HCT116 (cell line): ENCODE measurements around the gene PTCD1. TPM values are rescaled to one million over a fixed set of nuclear protein-coding genes. Genes with fewer than 3 reads are reported as not detected.

Experiments
- ATAC-seq: fragments of 200-7000 bp; cut with Tn5 transposase; 2 replicates; pipeline ENCODE4 v1.9.1; 2020; ENCODE audit warnings: mild to moderate bottlenecking, moderate library complexity
- BruUV-seq: library from RNA; stranded (reverse); fragments of 400-500 nt; replicated peaks from 2 replicates; lab custom pipeline; 2021; lab: Mats Ljungman, UMichigan
- CTCF ChIA-PET: fragments of 300-600 bp; sonication (Branson Sonifier 250); formaldehyde crosslinking; loops from one replicate; lab custom pipeline; 2021; ENCODE audit warnings: antibody characterized with exemption; lab: Charles Lee
- POLR2A ChIA-PET: fragments of 300-600, 350-600 bp; sonication (Branson Sonifier 250); formaldehyde crosslinking; loops from one replicate; lab custom pipeline; 2021; ENCODE audit warnings: antibody characterized with exemption; lab: Charles Lee
- RAD21 ChIA-PET, 2 experiments: fragments of 300-600 bp; sonication (Branson Sonifier 250); formaldehyde crosslinking; loops; one replicate each; lab custom pipeline; 2023; ENCODE audit warnings: low total read pairs in 2 of 2; ENCODE audit not compliant: uncharacterized antibody in 2 of 2, unreplicated experiment in 2 of 2, low non-redundant PET in 1 of 2; lab: Charles Lee
- DNase-seq: peaks from one replicate; pipeline ENCODE4 v3.0.0-alpha.2; 2010; ENCODE audit warnings: low read depth, low spot score
- H2AFZ ChIP-seq: fragments of 200-600 bp; shearing (Covaris generic), sonication (generic); 2 replicates; pipeline ENCODE4 v1.6.1; 2017; ENCODE audit warnings: low read depth, mixed run types, mixed read lengths, antibody characterized with exemption, low read length; ENCODE audit not compliant: poor library complexity, severe bottlenecking
- H3K27ac ChIP-seq: 2 replicates; pipeline ENCODE4 v1.5.1; 2012; ENCODE audit warnings: low read depth, low read length
- H3K27me3 ChIP-seq: fragments of 200-600 bp; sonication (generic); 2 replicates; pipeline ENCODE4 v1.6.1; 2016; ENCODE audit warnings: mixed run types, low read length, mixed read lengths; ENCODE audit not compliant: insufficient read depth
- H3K36me3 ChIP-seq, 2 experiments: fragments of 200-500 bp in 1 of 2; fragments of 200-600 bp in 1 of 2; sonication (Bioruptor generic) in 1 of 2; sonication (generic) in 1 of 2; 2 replicates each; pipeline versions ENCODE4 v1.5.1 to v1.6.1; 2014 to 2016; ENCODE audit warnings: low read length in 2 of 2, inconsistent platforms in 1 of 2, mixed read lengths in 1 of 2, mixed run types in 1 of 2; ENCODE audit not compliant: insufficient read depth in 2 of 2, control insufficient read depth in 1 of 2
- H3K4me1 ChIP-seq, 2 experiments: fragments of 200-600 bp in 1 of 2; sonication (generic) in 1 of 2; 2 replicates each; pipeline versions ENCODE4 v1.5.1 to v1.6.1; 2012 to 2017; ENCODE audit warnings: low read length in 2 of 2, inconsistent platforms in 1 of 2, mild to moderate bottlenecking in 1 of 2, mixed read lengths in 1 of 2, mixed run types in 1 of 2, moderate library complexity in 1 of 2; ENCODE audit not compliant: insufficient read depth in 2 of 2, control insufficient read depth in 1 of 2
- H3K4me2 ChIP-seq: fragments of 200-600 bp; sonication (generic); 2 replicates; pipeline ENCODE4 v1.6.1; 2017; ENCODE audit warnings: mixed run types, low read length, mixed read lengths
- H3K4me3 ChIP-seq, 2 experiments: fragments of 200-600 bp in 1 of 2; sonication (generic) in 1 of 2; replicated peaks in 1 of 2; 2 replicates each; pipeline ENCODE4 v1.5.1; 2011 to 2016; ENCODE audit warnings: low read length in 2 of 2, control low read depth in 1 of 2, low read depth in 1 of 2, mild to moderate bottlenecking in 1 of 2, mixed read lengths in 1 of 2, mixed run types in 1 of 2
- H3K79me2 ChIP-seq: fragments of 200-600 bp; sonication (generic); 2 replicates; pipeline ENCODE4 v1.6.1; 2017; ENCODE audit warnings: mild to moderate bottlenecking, mixed run types, low read length, moderate library complexity, mixed read lengths; ENCODE audit not compliant: insufficient read depth
- H3K9ac ChIP-seq: fragments of 200-600 bp; sonication (generic); 2 replicates; pipeline ENCODE4 v1.6.1; 2016; ENCODE audit warnings: low read length, mixed read lengths
- H3K9me2 ChIP-seq: fragments of 200-600 bp; sonication (generic), shearing (Covaris generic); 2 replicates; pipeline ENCODE4 v1.6.1; 2017; ENCODE audit warnings: mixed run types, mild to moderate bottlenecking, moderate library complexity; ENCODE audit not compliant: insufficient read depth
- H3K9me3 ChIP-seq, 2 experiments: fragments of 200-500 bp in 1 of 2; fragments of 200-600 bp in 1 of 2; sonication (Bioruptor generic) in 1 of 2; sonication (generic) in 1 of 2; 2 replicates each; pipeline ENCODE4 v1.6.1; 2014 to 2017; ENCODE audit warnings: low read length in 2 of 2, mixed read lengths in 2 of 2, inconsistent platforms in 1 of 2, low read depth in 1 of 2, mild to moderate bottlenecking in 1 of 2, mixed run types in 1 of 2, moderate library complexity in 1 of 2; ENCODE audit not compliant: control insufficient read depth in 1 of 2, insufficient read depth in 1 of 2
- H4K20me1 ChIP-seq: fragments of 200-600 bp; sonication (generic), shearing (Covaris generic); 2 replicates; pipeline ENCODE4 v1.6.1; 2017; ENCODE audit warnings: mixed run types, mild to moderate bottlenecking, moderate library complexity; ENCODE audit not compliant: insufficient read depth
- ATF3 ChIP-seq: IDR thresholded peaks from 2 replicates; pipeline ENCODE4 v1.6.1; 2012
- CBX3 ChIP-seq: IDR thresholded peaks from 2 replicates; pipeline ENCODE4 v1.6.1; 2012; ENCODE audit warnings: low read depth
- CEBPB ChIP-seq: IDR thresholded peaks from 2 replicates; pipeline ENCODE4 v1.6.1; 2012; ENCODE audit warnings: low read depth
- CTCF ChIP-seq, 3 experiments: fragments of 200-600 bp in 1 of 3; sonication (generic) in 1 of 3; IDR thresholded peaks in 2 of 3; conservative IDR thresholded peaks in 1 of 3; 2 replicates each; pipeline ENCODE4 v1.5.1; 2012 to 2017; ENCODE audit warnings: low read depth in 2 of 3, low read length in 2 of 3, antibody characterized with exemption in 1 of 3, borderline replicate concordance in 1 of 3, control low read depth in 1 of 3, mild to moderate bottlenecking in 1 of 3, mixed read lengths in 1 of 3, mixed run types in 1 of 3, moderate library complexity in 1 of 3; ENCODE audit not compliant: insufficient read depth in 1 of 3
- EGR1 ChIP-seq: IDR thresholded peaks from 2 replicates; pipeline ENCODE4 v1.6.1; 2012; ENCODE audit warnings: low read depth
- ELF1 ChIP-seq: IDR thresholded peaks from 2 replicates; pipeline ENCODE4 v1.6.1; 2012; ENCODE audit warnings: low read depth, borderline replicate concordance
- EZH2 ChIP-seq: fragments of 200-600 bp; sonication (generic); IDR thresholded peaks from 2 replicates; pipeline ENCODE4 v1.6.1; 2017; ENCODE audit warnings: antibody characterized with exemption, mixed run types
- EZH2phosphoT487 ChIP-seq: fragments of 200-600 bp; IDR thresholded peaks from 2 replicates; pipeline ENCODE4 v1.6.1; 2018; ENCODE audit warnings: antibody characterized with exemption, borderline replicate concordance
- FOSL1 ChIP-seq: IDR thresholded peaks from 2 replicates; pipeline ENCODE4 v1.6.1; 2012; ENCODE audit warnings: low read depth
- JUND ChIP-seq: IDR thresholded peaks from 2 replicates; pipeline ENCODE4 v1.6.1; 2012
- POLR2A ChIP-seq: IDR thresholded peaks from 2 replicates; pipeline ENCODE4 v1.7.0; 2011; ENCODE audit warnings: borderline replicate concordance; ENCODE audit not compliant: insufficient read depth, insufficient read length; ENCODE audit errors: extremely low read depth
- POLR2AphosphoS5 ChIP-seq: IDR thresholded peaks from 2 replicates; pipeline ENCODE4 v1.6.1; 2011; ENCODE audit warnings: mild to moderate bottlenecking, low read depth, low read length, moderate library complexity
- REST ChIP-seq: IDR thresholded peaks from 2 replicates; pipeline ENCODE4 v1.6.1; 2012; ENCODE audit warnings: low read depth
- SP1 ChIP-seq: IDR thresholded peaks from 2 replicates; pipeline ENCODE4 v1.6.1; 2012; ENCODE audit warnings: low read depth
- SRF ChIP-seq: IDR thresholded peaks from 2 replicates; pipeline ENCODE4 v1.6.1; 2012; ENCODE audit warnings: low read depth
- TCF7L2 ChIP-seq: IDR thresholded peaks from 2 replicates; pipeline ENCODE4 v1.7.0; 2011; ENCODE audit warnings: borderline replicate concordance, inconsistent platforms; ENCODE audit not compliant: insufficient read depth, insufficient read length; ENCODE audit errors: extremely low read depth
- ZBTB33 ChIP-seq: IDR thresholded peaks from 2 replicates; pipeline ENCODE4 v1.6.1; 2011; ENCODE audit warnings: mild to moderate bottlenecking, low read length, moderate library complexity; ENCODE audit not compliant: insufficient replicate concordance; ENCODE audit errors: extremely low read depth
- ZFX ChIP-seq: fragments of 450-650 bp; IDR thresholded peaks from 2 replicates; pipeline ENCODE4 v1.6.1; 2017
- ZNF274 ChIP-seq: fragments of 200-500 bp; sonication (Bioruptor generic); IDR thresholded peaks from 2 replicates; pipeline ENCODE4 v1.6.1; 2014; ENCODE audit warnings: mild to moderate bottlenecking, low read depth, low read length, inconsistent platforms
- intact Hi-C: fragments of 100-400 bp; cut with micrococcal nuclease; formaldehyde crosslinking; loops from 2 replicates; pipeline ENCODE4 v1.10.0; 2022
- total RNA-seq: library from RNA; stranded (reverse); gene quantifications from one replicate; pipeline ENCODE4 v1.2.1, GENCODE V29; 2021; ENCODE audit not compliant: unreplicated experiment

The PTCD1 gene
- total RNA-seq, 1 experiment from 2014 or later: 9.2 TPM

- peaks cover 4 to 18% of the 10 kb centered on the region in 2 experiments; a peak in 3 of 4 replicates for H3K36me3 ChIP-seq
- intact Hi-C loops: no loop called here
- no peaks in the 10 kb centered on the region for H3K27me3 ChIP-seq
- no peak for DNase-seq
- no peaks in the 10 kb centered on the region for H3K9me2 ChIP-seq
- H3K4me3 ChIP-seq: no peak overlapping the region
- TF ChIP-seq EGR1: no peak
- no peak for TF ChIP-seq CTCF (IDR thresholded peaks at IDR 0.05 in 2 of 3, conservative IDR thresholded peaks at IDR 0.05 in 1 of 3; ENCODE audit: borderline replicate concordance in 1 of 3, insufficient read depth in 1 of 3, low read depth in 2 of 3, low read length in 2 of 3)
- no peak for TF ChIP-seq CBX3
- no peak for TF ChIP-seq FOSL1
- TF ChIP-seq JUND: no peak
- TF ChIP-seq ATF3: no peak
- TF ChIP-seq POLR2A: no peak
- no peak for TF ChIP-seq POLR2AphosphoS5
- no peak for TF ChIP-seq EZH2phosphoT487
- TF ChIP-seq CEBPB: no peak
- no peak for TF ChIP-seq SRF
- no peak for TF ChIP-seq SP1
- TF ChIP-seq TCF7L2: no peak
- TF ChIP-seq ZBTB33: no peak
- no peak for TF ChIP-seq ZFX
- no peak for TF ChIP-seq ZNF274
- no peak for TF ChIP-seq REST
- TF ChIP-seq ELF1: no peak
- TF ChIP-seq EZH2: no peak
- H3K4me2 ChIP-seq: no peak overlapping the region
- no peak overlapping the region for H2AFZ ChIP-seq
- peaks cover 13 to 18% of the 10 kb centered on the region in 2 experiments; a peak in 3 of 4 replicates for H3K4me1 ChIP-seq
- ATAC-seq: no peak
- H3K27ac ChIP-seq: no peak overlapping the region; the same call in 1 of the 2 replicates
- ChIA-PET POLR2A (no interaction called here), RAD21 (no interaction called here), CTCF (no interaction called here)
- H3K79me2 ChIP-seq: peaks cover 50% of the 10 kb centered on the region
- BruUV-seq: no TSS peak
- no peaks in the 10 kb centered on the region for H3K9me3 ChIP-seq
- H4K20me1 ChIP-seq: no peaks in the 10 kb centered on the region; the same call in 1 of the 2 replicates
- H3K9ac ChIP-seq: no peak overlapping the region
Measured at GRCh38 chr7:99383791-99384370, 54.7 kb downstream of the PTCD1 start.
